Liver (tissue), 9 donors: ENCODE data around the gene PSMB8. TPM values are rescaled to one million over a fixed set of nuclear protein-coding genes. Genes with fewer than 3 reads are reported as not detected.

Experiments
- DNase-seq: peaks from one replicate; pipeline ENCODE4 v3.0.0-alpha.2; 2017; ENCODE audit warnings: low spot score
- H3K27ac ChIP-seq, 2 donors: one replicate each; pipeline ENCODE4 v1.7.0; 2013; ENCODE audit warnings: inconsistent platforms in 2 of 2, low read length in 2 of 2, control low read depth in 1 of 2, low read depth in 1 of 2, mild to moderate bottlenecking in 1 of 2
- H3K27me3 ChIP-seq, 4 donors: one replicate each; pipeline versions ENCODE4 v1.6.1 to v1.7.0; 2013; ENCODE audit warnings: low read length in 3 of 4, inconsistent platforms in 1 of 4, mild to moderate bottlenecking in 1 of 4, moderate library complexity in 1 of 4; ENCODE audit not compliant: control insufficient read depth in 4 of 4, insufficient read depth in 4 of 4
- H3K36me3 ChIP-seq, 4 donors: one replicate each; pipeline versions ENCODE4 v1.6.1 to v1.7.0; 2013; ENCODE audit warnings: low read length in 3 of 4, mild to moderate bottlenecking in 3 of 4, low read depth in 1 of 4, moderate library complexity in 1 of 4; ENCODE audit not compliant: control insufficient read depth in 4 of 4, insufficient read depth in 3 of 4
- H3K4me1 ChIP-seq, 4 donors: one replicate each; pipeline versions ENCODE4 v1.6.1 to v1.7.0; 2013; ENCODE audit warnings: low read length in 3 of 4, mild to moderate bottlenecking in 3 of 4, moderate library complexity in 1 of 4; ENCODE audit not compliant: control insufficient read depth in 4 of 4, insufficient read depth in 4 of 4
- H3K4me3 ChIP-seq, 3 donors: one replicate each; pipeline versions ENCODE4 v1.6.1 to v1.7.0; 2013; ENCODE audit warnings: low read length in 3 of 3, control low read depth in 1 of 3, low read depth in 1 of 3, mild to moderate bottlenecking in 1 of 3
- H3K9ac ChIP-seq, 2 donors: one replicate each; pipeline ENCODE4 v1.7.0; 2013; ENCODE audit warnings: low read length in 2 of 2, mild to moderate bottlenecking in 2 of 2, moderate library complexity in 2 of 2, control low read depth in 1 of 2, low read depth in 1 of 2
- H3K9me3 ChIP-seq, 4 donors: one replicate each; pipeline versions ENCODE4 v1.6.1 to v1.7.0; 2013; ENCODE audit warnings: low read length in 3 of 4; ENCODE audit not compliant: control insufficient read depth in 4 of 4
- ATF3 ChIP-seq: IDR thresholded peaks from 2 replicates; pipeline ENCODE4 v1.6.1; 2016; ENCODE audit warnings: antibody characterized with exemption
- CTCF ChIP-seq: fragments of 150-350 bp; IDR thresholded peaks from 2 replicates; pipeline ENCODE4 v1.5.1; 2017; ENCODE audit warnings: improper control_type of control experiment, low read depth, low read length; ENCODE audit not compliant: missing input control
- EGR1 ChIP-seq, 2 donors: IDR thresholded peaks; 2 replicates each; pipeline ENCODE4 v1.6.1; 2016 to 2018; ENCODE audit warnings: antibody characterized with exemption in 2 of 2, low read depth in 2 of 2
- FOXA1 ChIP-seq: IDR thresholded peaks from 2 replicates; pipeline ENCODE4 v1.6.1; 2016; ENCODE audit warnings: antibody characterized with exemption
- FOXA2 ChIP-seq: IDR thresholded peaks from 2 replicates; pipeline ENCODE4 v1.6.1; 2016; ENCODE audit warnings: antibody characterized with exemption
- GABPA ChIP-seq, 2 donors: IDR thresholded peaks in 1 of 2; conservative IDR thresholded peaks in 1 of 2; 2 replicates each; pipeline ENCODE4 v1.6.1; 2016; ENCODE audit warnings: antibody characterized with exemption in 2 of 2, mild to moderate bottlenecking in 1 of 2, moderate library complexity in 1 of 2
- HNF4A ChIP-seq, 2 donors: conservative IDR thresholded peaks; 2 replicates each; pipeline ENCODE4 v1.6.1; 2016; ENCODE audit warnings: antibody characterized with exemption in 2 of 2, mild to moderate bottlenecking in 2 of 2
- HNF4G ChIP-seq: IDR thresholded peaks from 2 replicates; pipeline ENCODE4 v1.6.1; 2016; ENCODE audit warnings: antibody characterized with exemption
- JUND ChIP-seq, 2 donors: IDR thresholded peaks; 2 replicates each; pipeline ENCODE4 v1.6.1; 2016; ENCODE audit warnings: antibody characterized with exemption in 2 of 2
- MAX ChIP-seq: IDR thresholded peaks from 2 replicates; pipeline ENCODE4 v1.6.1; 2016; ENCODE audit warnings: antibody characterized with exemption
- NR2F2 ChIP-seq: IDR thresholded peaks from 2 replicates; pipeline ENCODE4 v1.6.1; 2016; ENCODE audit warnings: antibody characterized with exemption
- RAD21 ChIP-seq, 2 donors: IDR thresholded peaks; 2 replicates each; pipeline ENCODE4 v1.6.1; 2016; ENCODE audit warnings: antibody characterized with exemption in 2 of 2, mild to moderate bottlenecking in 2 of 2
- REST ChIP-seq: IDR thresholded peaks from 2 replicates; pipeline ENCODE4 v1.6.1; 2016; ENCODE audit warnings: antibody characterized with exemption, mild to moderate bottlenecking
- RXRA ChIP-seq, 2 donors: IDR thresholded peaks; 2 replicates each; pipeline ENCODE4 v1.6.1; 2017 to 2018; ENCODE audit warnings: antibody characterized with exemption in 2 of 2, mild to moderate bottlenecking in 1 of 2
- SP1 ChIP-seq: IDR thresholded peaks from 2 replicates; pipeline ENCODE4 v1.6.1; 2018; ENCODE audit warnings: antibody characterized with exemption, mild to moderate bottlenecking
- TAF1 ChIP-seq: conservative IDR thresholded peaks from 2 replicates; pipeline ENCODE4 v1.6.1; 2016; ENCODE audit warnings: antibody characterized with exemption, mild to moderate bottlenecking
- YY1 ChIP-seq: IDR thresholded peaks from 2 replicates; pipeline ENCODE4 v1.6.1; 2016; ENCODE audit warnings: antibody characterized with exemption, mild to moderate bottlenecking
- ZBTB33 ChIP-seq: IDR thresholded peaks from 2 replicates; pipeline ENCODE4 v1.6.1; 2016; ENCODE audit warnings: antibody characterized with exemption
- WGBS: extraction: QIAGEN DNeasy Blood & Tissue Kit; methylation state at CpG from one replicate; pipeline ENCODE4 v1.1.7; 2013; 5-methylcytosine and 5-hydroxymethylcytosine counted together
- polyA plus RNA-seq, 2 donors: library from polyadenylated mRNA; stranded (reverse) in 1 of 2; unstranded in 1 of 2; fragments of 200-250 nt in 1 of 2; fragments of >200 nt in 1 of 2; fragmentation: Nextera tagmentation in 1 of 2; extraction: Ambion mirVana in 1 of 2; gene quantifications; one replicate each; pipeline versions ENCODE4 v1.2.1 to v1.2.3, GENCODE V29; 2013 to 2015
- total RNA-seq, 2 donors: library from RNA; depleted of rRNA; stranded (reverse); fragments of >200 nt; gene quantifications; one replicate each; pipeline ENCODE4 v1.2.3, GENCODE V29; 2014
- donor health status: healthy.
- donor health status: healthy.
- donor health status: healthy.
- donor health status: healthy.
- donor health status: healthy.

The PSMB8 gene
- total and polyA plus RNA-seq, 4 donors = 19.9 to 75.1 (median 44.0) TPM

- no peak for DNase-seq
- no peaks in the 10 kb centered on the region for H3K9me3 ChIP-seq
- no peak overlapping the region for H3K27ac ChIP-seq
- WGBS = 80% methylated on average over 6 of the region's 6 CpGs
- H3K27me3 ChIP-seq = no peaks in the 10 kb centered on the region
- H3K4me3 ChIP-seq = no peak overlapping the region
- peaks cover 6 to 30% (median 18%) of the 10 kb centered on the region in 4 donors for H3K4me1 ChIP-seq
- TF ChIP-seq MAX (no peak), YY1 (no peak), RXRA (IDR thresholded peaks at IDR 0.05) (no peak), ZBTB33 (no peak), REST (no peak), HNF4G (no peak), EGR1 (IDR thresholded peaks at IDR 0.05; ENCODE audit: low read depth in 2 of 2) (no peak), RAD21 (IDR thresholded peaks at IDR 0.05) (no peak), ATF3 (no peak), NR2F2 (no peak), TAF1 (no peak), GABPA (IDR thresholded peaks at IDR 0.05 in 1 of 2, conservative IDR thresholded peaks at IDR 0.05 in 1 of 2) (no peak), HNF4A (conservative IDR thresholded peaks at IDR 0.05) (no peak), JUND (IDR thresholded peaks at IDR 0.05) (no peak), CTCF (no peak), FOXA2 (no peak)
- peaks cover 5 to 47% (median 35%) of the 10 kb centered on the region in 4 donors for H3K36me3 ChIP-seq
- no peak overlapping the region for H3K9ac ChIP-seq
These were observed 5.3 kb upstream of the PSMB8 start for GRCh38 chr6:32849126-32849525.

- H3K27ac ChIP-seq = no peak overlapping the region
- H3K9me3 ChIP-seq = no peaks in the 10 kb centered on the region
- peaks cover 5 to 47% (median 35%) of the 10 kb centered on the region in 4 donors for H3K36me3 ChIP-seq
- H3K27me3 ChIP-seq = no peaks in the 10 kb centered on the region
- H3K4me3 ChIP-seq = no peak overlapping the region
- H3K4me1 ChIP-seq = peaks cover 6 to 35% (median 21%) of the 10 kb centered on the region in 4 donors
- DNase-seq = no peak
- WGBS = 94% methylated on average over 8 of the region's 8 CpGs
- TF ChIP-seq RXRA (IDR thresholded peaks at IDR 0.05) (no peak), FOXA1 (no peak), JUND (IDR thresholded peaks at IDR 0.05) (no peak), YY1 (no peak), SP1 (no peak)
- H3K9ac ChIP-seq = no peak overlapping the region
These were observed 3.9 kb upstream of the PSMB8 start for GRCh38 chr6:32847795-32848194.
